Fibroblast of gingiva (primary cell): ENCODE results near the gene NAV2.
"Not testable (repeated sequence)": the region's sequence is repeated elsewhere in the genome, so short reads cannot be mapped to it uniquely, and the experiment has no call there.

ENCODE experiments used
- DNase-seq: peaks from one replicate; pipeline ENCODE4 v3.0.0-alpha.2; 2011; ENCODE audit warnings: low read depth

The NAV2 gene

DNA sequence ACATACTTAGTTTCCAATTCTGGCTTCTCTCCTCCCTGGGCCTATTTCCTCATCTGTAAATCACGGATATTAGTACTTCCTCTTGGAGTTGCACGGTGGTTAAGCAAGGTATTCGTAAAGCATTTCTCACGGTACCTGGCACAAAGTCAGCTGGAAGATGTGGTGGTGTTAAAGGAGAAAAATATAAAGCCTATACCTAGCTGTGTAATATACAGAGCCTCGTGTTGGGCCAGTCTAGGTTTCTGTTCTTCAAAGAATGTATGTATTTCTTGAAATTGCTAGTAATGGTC is 400.5 kb downstream of the NAV2 start:
- no peak for DNase-seq

GRCh38 chr11:20114588-20114987 is 402.0 kb downstream of the NAV2 start:
- no peak for DNase-seq

DNA sequence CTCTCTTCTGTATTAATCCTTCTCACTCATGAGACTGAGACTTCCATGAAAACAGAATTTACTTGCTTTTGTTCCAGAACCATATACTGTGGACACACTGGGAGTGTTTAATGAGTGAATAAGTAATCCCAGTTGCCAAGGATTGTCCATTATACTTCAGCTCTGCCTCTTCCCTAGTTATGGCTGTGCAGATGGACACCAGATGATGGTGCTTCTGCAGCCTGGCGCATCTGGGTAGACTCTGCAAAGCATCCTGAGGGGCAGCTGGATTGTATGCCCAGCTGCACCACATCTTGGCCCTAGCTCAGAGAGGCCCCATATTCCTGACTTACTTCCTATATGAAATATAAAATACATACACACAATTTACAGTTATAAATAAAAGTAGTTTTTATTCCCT is 404.2 kb downstream of the NAV2 start:
- no peak for DNase-seq

GRCh38 chr11:20117291-20117690 is 404.7 kb downstream of the NAV2 start:
- no peak for DNase-seq

GRCh38 chr11:20118209-20118608 is 405.6 kb downstream of the NAV2 start:
- DNase-seq = no peak

DNA sequence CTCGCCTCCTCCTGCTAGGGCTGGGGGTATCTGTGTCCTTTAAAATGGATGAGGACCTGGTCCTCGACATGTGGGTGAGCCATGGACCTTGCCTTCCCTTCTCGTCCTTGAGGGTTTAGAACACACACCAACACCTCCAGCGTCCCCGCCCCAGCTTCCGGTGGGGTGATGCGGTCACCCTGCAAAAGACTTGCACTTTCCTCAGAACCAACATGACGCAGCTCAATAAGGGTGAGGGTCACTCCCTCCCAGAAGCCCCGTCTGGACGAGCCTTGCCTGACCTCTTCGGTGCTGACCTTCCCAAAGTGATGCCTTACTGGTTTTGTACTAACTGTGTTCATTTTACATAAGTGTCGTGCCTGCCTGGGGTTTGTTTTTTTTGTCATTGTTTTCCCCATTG is 406.7 kb downstream of the NAV2 start:
- no peak for DNase-seq

DNA sequence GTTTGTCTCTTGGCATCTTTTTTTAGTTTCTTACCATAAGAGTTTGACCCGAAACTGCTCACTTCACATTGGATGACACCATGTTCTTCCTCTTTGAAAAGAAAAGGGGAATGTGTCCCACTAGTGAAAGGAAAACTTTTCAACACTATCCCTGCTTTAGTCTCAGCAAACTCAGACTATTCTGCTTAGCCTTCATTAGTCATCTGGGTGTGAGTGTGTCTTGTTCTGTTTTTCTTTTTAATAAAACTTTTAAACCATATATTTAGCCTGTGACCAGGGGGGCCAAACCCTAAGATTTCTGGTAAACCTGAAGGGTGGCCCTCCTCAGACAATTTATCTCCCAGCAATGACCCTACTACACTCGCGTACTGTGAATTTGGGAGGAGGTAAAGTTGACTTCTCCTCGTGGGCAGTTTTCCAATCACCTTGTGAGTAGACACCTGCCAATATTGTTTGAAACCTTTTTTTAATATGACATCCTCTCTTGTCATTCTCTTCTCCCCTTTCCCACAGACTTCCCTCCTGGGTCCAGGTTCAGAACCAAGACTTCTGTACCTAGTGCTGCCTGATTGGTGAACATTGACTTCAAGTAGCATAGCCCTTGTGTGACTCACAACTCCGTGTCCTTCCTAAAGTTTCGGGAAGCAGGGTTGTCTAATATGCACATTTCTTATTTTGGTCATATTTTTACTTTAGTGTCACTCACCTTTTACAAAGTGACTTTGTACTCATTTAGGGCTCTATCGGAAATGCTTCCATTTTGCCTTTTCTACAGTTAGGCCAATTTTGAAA is 407.7 kb downstream of the NAV2 start:
- no peak for DNase-seq

DNA sequence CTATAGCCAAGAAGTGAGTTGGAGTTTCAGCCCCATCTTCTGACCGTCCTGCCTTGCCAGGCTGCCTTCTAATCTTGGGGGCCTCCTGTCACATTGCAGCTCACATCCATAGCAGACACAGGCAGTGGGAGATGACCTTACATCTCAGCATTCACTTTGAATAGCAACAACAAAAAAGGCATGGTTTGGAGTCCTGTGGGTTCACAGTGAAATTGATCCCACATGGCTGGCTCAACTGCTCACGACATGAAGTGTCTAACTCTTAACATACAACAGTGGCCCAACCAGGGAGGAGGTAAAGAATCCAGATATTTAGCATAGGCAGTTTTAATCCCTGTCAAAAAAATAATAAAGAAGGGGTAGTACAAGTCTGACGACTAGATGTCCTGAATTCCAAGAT is 409.5 kb downstream of the NAV2 start:
- no peak for DNase-seq

- DNase-seq = peak; percentile 16
Measured at GRCh38 chr11:20125927-20126326, 413.3 kb downstream of the NAV2 start.

- no peak for DNase-seq
Measured at GRCh38 chr11:20126724-20127123, 414.1 kb downstream of the NAV2 start.

DNA sequence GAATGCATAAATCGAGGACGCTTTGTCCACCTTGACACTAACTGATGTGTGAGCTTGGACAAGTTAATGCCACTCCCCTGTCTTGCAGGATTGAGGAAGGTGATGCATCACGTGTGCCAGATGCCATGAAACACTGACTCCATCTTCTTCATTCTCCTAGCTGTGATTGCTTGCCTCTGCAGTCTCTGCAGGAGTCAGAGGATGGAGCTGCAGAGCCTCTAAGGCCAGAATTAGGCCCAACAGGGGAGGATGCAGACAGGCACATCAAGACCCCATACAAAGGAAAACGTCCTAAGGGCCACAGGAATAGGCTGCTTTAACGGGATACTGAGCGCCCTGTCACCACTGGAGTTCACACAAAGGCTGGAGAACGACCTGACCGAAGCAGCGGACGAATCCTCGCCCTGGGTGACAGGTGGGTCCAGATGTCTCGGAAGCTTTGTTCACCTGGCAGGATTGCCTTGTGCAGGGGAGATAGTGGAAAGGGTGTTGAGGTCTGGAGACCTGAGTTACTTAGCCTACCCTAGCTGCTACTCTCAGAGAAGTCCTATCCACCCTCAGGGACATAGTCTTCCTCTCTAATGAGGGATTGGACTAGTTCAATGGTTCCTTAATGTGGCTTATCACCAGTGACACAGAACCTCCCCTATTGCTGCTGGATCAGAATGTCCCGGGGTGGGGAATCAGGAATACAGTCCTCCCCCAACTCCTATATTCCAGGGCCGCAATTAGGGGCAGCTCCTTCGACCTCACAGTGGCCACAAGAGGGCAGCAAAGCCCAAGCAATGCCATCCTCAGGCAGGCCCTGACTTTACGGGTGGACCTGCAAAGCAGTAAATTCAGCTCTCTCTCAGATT is 415.3 kb downstream of the NAV2 start:
- DNase-seq = peak; percentile 53

DNA sequence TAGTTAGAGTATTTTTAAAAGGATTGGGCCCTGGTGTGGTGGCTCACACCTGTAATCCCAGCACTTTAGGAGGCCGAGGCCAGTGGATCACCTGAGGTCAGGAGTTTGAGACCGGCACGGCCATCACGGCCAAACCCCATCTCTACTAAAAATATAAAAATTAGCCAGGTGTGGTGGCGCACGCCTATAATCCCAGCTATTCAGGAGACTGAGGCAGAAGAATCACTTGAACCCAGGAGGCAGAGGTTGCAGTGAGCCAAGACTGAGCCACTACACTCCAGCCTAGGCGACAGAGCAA is 415.8 kb downstream of the NAV2 start:
- DNase-seq = not testable (repeated sequence)

DNA sequence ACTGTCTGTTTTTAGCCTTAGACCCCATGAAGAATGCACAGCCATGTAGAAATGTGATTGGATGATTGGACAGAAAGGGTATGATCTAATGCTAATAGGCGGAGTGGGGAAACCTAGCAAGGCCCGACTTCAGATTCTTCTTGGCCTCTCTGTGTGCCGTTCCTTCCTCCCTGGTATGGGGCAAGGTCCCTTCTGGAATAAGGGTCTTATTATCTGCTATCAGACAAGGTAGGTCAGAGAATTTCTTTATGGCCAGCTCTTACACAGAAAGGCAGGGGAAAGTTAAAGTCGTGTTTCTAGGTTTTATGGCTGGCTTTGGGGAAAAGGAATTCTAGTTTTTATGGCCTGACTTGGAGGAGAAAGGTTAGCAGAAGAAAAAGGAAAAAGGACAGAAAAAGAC is 417.0 kb downstream of the NAV2 start:
- no peak for DNase-seq

- DNase-seq = peak; percentile 44
Measured at GRCh38 chr11:20131788-20132666, 419.4 kb downstream of the NAV2 start.

GRCh38 chr11:20132667-20133039 is 420.0 kb downstream of the NAV2 start:
- no peak for DNase-seq

DNA sequence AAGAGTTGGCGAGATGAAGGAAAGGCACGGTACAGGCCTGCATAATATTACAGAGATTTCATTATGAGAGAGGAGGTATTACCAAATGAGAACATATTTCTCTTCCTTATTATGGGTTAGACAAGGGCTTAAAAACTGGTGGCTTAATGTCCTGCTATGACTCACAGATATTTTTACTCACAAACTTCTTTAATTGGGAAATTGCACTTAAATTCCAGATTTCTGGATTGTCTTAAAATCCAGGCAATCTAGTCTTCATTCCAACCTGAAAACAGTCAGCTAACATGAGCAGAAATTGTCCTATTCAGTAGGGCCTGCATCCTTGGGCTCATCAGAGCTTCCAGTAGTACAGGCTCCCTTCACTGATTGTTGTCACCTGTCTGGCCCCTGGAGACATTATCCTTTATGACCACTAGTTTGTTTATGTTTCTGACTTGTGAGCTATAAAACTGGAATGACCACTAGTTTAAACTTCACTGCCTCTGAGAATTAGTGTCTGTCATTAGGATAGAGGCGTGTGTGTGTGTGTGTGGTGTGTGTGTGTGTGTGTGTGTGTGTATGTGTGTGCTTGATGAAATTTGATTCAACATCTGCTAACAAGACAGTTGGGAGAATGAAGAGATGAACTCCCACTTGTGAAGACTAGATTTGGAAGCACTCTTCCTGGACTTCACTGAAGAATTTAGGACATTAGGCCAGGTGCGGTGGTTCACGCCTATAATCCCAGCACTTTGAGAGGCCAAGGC is 422.5 kb downstream of the NAV2 start:
- DNase-seq = peak; percentile 7

- DNase-seq = no peak
Measured at GRCh38 chr11:20137637-20138036, 425.0 kb downstream of the NAV2 start.

- no peak for DNase-seq
Measured at GRCh38 chr11:20138707-20139106, 426.1 kb downstream of the NAV2 start.

DNA sequence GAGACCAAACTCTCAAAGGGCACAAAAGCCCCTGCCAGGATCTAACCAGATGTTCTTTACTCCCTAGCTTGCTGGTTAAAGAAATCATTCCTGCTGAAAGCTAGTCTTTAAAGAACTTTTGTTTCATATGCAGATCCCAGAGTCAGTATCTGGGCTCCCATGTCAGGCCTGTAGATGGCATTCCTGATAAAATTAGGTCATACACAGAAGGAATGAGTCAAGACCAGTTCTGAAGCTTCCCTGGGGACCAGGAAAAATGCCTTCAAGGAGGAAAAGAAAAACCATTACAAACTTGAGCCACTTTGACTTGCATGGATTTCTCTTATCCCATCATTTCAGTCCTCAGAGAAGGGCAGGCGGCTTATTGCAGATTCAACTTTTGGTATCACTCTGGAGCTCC is 441.7 kb downstream of the NAV2 start:
- peak; percentile 28 for DNase-seq

- no peak for DNase-seq
Measured at GRCh38 chr11:20155683-20156279, 443.1 kb downstream of the NAV2 start.

DNA sequence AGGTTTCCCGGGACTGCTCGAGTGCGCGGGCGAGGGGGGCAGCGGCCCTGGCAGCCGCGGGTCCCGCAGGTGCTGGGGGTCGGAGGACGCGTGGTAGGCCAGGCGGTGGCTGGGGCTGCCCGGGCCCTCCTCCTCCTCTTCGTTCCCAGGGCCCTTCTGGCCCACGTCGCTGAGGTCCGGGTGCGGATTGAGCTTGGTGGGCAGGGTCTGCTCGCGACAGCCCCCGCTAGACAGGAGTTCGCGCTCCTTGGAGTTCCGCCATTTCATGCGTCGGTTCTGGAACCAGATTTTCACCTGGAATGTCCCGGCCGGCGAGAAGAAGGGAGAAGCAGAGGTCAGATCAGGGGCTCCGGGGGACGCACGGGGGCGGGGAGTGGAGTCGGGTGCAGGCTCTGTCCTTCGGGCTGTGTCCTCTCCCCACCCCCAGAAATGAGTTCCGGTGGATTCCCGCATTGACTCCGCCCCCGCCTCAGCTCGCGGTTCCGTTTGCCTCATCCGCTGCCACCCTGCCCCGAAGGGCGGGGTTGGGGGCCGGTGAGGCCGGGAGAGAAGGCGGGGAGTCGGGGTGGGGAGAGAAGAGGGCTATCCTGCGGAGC is 443.7 kb downstream of the NAV2 start:
- no peak for DNase-seq
